Right atrium auricular region (tissue), 2 donors: Measurements from ENCODE around the gene PPM1N. TPM values are rescaled to one million over a fixed set of nuclear protein-coding genes. Genes with fewer than 3 reads are reported as not detected.

Source experiments
- DNase-seq: peaks from one replicate; pipeline ENCODE4 v3.0.0-alpha.2; 2019; ENCODE audit warnings: low spot score
- H3K27ac ChIP-seq, 2 donors: fragments of 200-600 bp; sonication (generic); 1 replicate in 1 of 2; 2 replicates in 1 of 2; pipeline ENCODE4 v1.5.1; 2016 to 2019
- H3K27me3 ChIP-seq, 2 donors: fragments of 200-600 bp; sonication (generic); one replicate each; pipeline versions ENCODE4 v1.5.1 to v1.6.0; 2017 to 2019
- H3K36me3 ChIP-seq: fragments of 200-600 bp; sonication (generic); one replicate; pipeline ENCODE4 v1.5.1; 2016
- H3K4me1 ChIP-seq, 2 donors: fragments of 200-600 bp; sonication (generic); one replicate each; pipeline versions ENCODE4 v1.5.1 to v1.6.0; 2017 to 2019
- H3K4me3 ChIP-seq, 2 donors: fragments of 200-600 bp; sonication (generic); 1 replicate in 1 of 2; 2 replicates in 1 of 2; pipeline ENCODE4 v1.5.1; 2017 to 2019; ENCODE audit warnings: mild to moderate bottlenecking in 1 of 2, moderate library complexity in 1 of 2
- H3K9me3 ChIP-seq, 2 donors: fragments of 200-600 bp; sonication (generic); one replicate each; pipeline ENCODE4 v1.5.1; 2019
- CTCF ChIP-seq, 2 donors: fragments of 200-600 bp; sonication (generic); IDR thresholded peaks; one replicate each; pipeline ENCODE4 v1.5.1; 2019; ENCODE audit warnings: antibody characterized with exemption in 2 of 2
- total RNA-seq, 2 donors: library from RNA; depleted of rRNA; stranded (reverse); fragments of >200 nt; gene quantifications; one replicate each; pipeline ENCODE4 v1.1.0, GENCODE V29; 2016

Gene PPM1N
- total RNA-seq, 2 donors from 2014 or later = 1.8 TPM; not detected in 1

- DNase-seq = no peak
- H3K4me1 ChIP-seq = peaks cover 0 to 24% of the 10 kb centered on the region in 2 donors
- no peaks in the 10 kb centered on the region for H3K9me3 ChIP-seq
- H3K27me3 ChIP-seq = no peaks in the 10 kb centered on the region
- peak overlapping the region in 1 of 2 donors; percentile 27 for H3K4me3 ChIP-seq
- peaks cover 30% of the 10 kb centered on the region for H3K36me3 ChIP-seq
- TF ChIP-seq CTCF (IDR thresholded peaks at IDR 0.05) = peak in 1 of 2 donors; percentile 23
- no peak overlapping the region for H3K27ac ChIP-seq
Observed at GRCh38 chr19:45528744-45529419, 30.6 kb downstream of the PPM1N start.

- Histone ChIP-seq H3K9me3 (no peaks in the 10 kb centered on the region), H3K27me3 (no peaks in the 10 kb centered on the region), H3K36me3 (peaks cover 28% of the 10 kb centered on the region), H3K4me3 (no peak overlapping the region), H3K4me1 (peaks cover 0 to 24% of the 10 kb centered on the region in 2 donors), H3K27ac (no peak overlapping the region)
- TF ChIP-seq CTCF (IDR thresholded peaks at IDR 0.05) = no peak
- DNase-seq = no peak
Observed at GRCh38 chr19:45529420-45529785, 31.2 kb downstream of the PPM1N start.

GRCh38 chr19:45531349-45531748 is 33.1 kb downstream of the PPM1N start:
- Histone ChIP-seq H3K4me3 (no peak overlapping the region), H3K9me3 (no peaks in the 10 kb centered on the region), H3K36me3 (peaks cover 8% of the 10 kb centered on the region), H3K27me3 (no peaks in the 10 kb centered on the region), H3K4me1 (peaks cover 0 to 18% of the 10 kb centered on the region in 2 donors), H3K27ac (no peak overlapping the region)
- DNase-seq = no peak
- TF ChIP-seq CTCF (IDR thresholded peaks at IDR 0.05) = no peak

- Histone ChIP-seq H3K4me1 (no peaks in the 10 kb centered on the region), H3K9me3 (no peaks in the 10 kb centered on the region), H3K27ac (no peak overlapping the region), H3K27me3 (no peaks in the 10 kb centered on the region), H3K36me3 (no peaks in the 10 kb centered on the region), H3K4me3 (no peak overlapping the region)
- no peak for DNase-seq
- no peak for TF ChIP-seq CTCF (IDR thresholded peaks at IDR 0.05)
Observed at GRCh38 chr19:45539459-45539858, 41.2 kb downstream of the PPM1N start.

- H3K9me3 ChIP-seq = no peaks in the 10 kb centered on the region
Observed at GRCh38 chr19:45542234-45542668, 44.0 kb downstream of the PPM1N start.

More at GRCh38 chr19:45542234-45542668, 44.0 kb downstream of the PPM1N start:
- no peaks in the 10 kb centered on the region for H3K4me1 ChIP-seq
- no peak overlapping the region for H3K27ac ChIP-seq
- no peaks in the 10 kb centered on the region for H3K27me3 ChIP-seq
- H3K4me3 ChIP-seq = no peak overlapping the region
- no peak for DNase-seq
- H3K36me3 ChIP-seq = no peaks in the 10 kb centered on the region
- TF ChIP-seq CTCF (IDR thresholded peaks at IDR 0.05) = no peak
